Ammon's horn (tissue), 1 donor: ENCODE measurements around the gene ITPA.
A peak's percentile ranks its signal among the peaks of the same experiment; 100 is the strongest.

Source experiments
- DNase-seq: peaks from one replicate; pipeline ENCODE4 v3.0.0-alpha.2; 2016; ENCODE audit warnings: low spot score

ITPA gene

GRCh38 chr20:3209257-3209945, at the start of gene ITPA:
ITPA (plus strand) TSS chr20:3209498; CDS start chr20:3209552, 54 bp downstream.
- DNase-seq = peak; percentile 56

GRCh38 chr20:3160418-3160817, 48.9 kb upstream of the ITPA start:
- DNase-seq = no peak

GRCh38 chr20:3161316-3162079, 47.8 kb upstream of the ITPA start:
- DNase-seq = no peak

GRCh38 chr20:3162080-3162611, 47.2 kb upstream of the ITPA start:
- no peak for DNase-seq

GRCh38 chr20:3163099-3164042, 45.9 kb upstream of the ITPA start:
- no peak for DNase-seq

GRCh38 chr20:3164043-3164762, 45.1 kb upstream of the ITPA start:
- DNase-seq = no peak

- no peak for DNase-seq
Observed at GRCh38 chr20:3164763-3165410, 44.4 kb upstream of the ITPA start.

- DNase-seq = peak; percentile 51
Observed at GRCh38 chr20:3165473-3166337, 43.6 kb upstream of the ITPA start.

GRCh38 chr20:3166338-3166912, 42.9 kb upstream of the ITPA start:
- DNase-seq = no peak

GRCh38 chr20:3166913-3167342, 42.4 kb upstream of the ITPA start:
- DNase-seq = no peak

GRCh38 chr20:3167738-3168078, 41.6 kb upstream of the ITPA start:
- DNase-seq = no peak

GRCh38 chr20:3168079-3168828, 41.0 kb upstream of the ITPA start:
- DNase-seq = no peak

- DNase-seq = no peak
Observed at GRCh38 chr20:3168829-3169590, 40.3 kb upstream of the ITPA start.

- no peak for DNase-seq
Observed at GRCh38 chr20:3171391-3172125, 37.7 kb upstream of the ITPA start.

GRCh38 chr20:3172126-3172932, 37.0 kb upstream of the ITPA start:
- DNase-seq = no peak

- peak; percentile 79 for DNase-seq
Observed at GRCh38 chr20:3172933-3173609, 36.2 kb upstream of the ITPA start, which contains the start of gene LZTS3. LZTS3 (minus strand) TSS chr20:3173549; CDS start chr20:3167163, 6,386 bp downstream.
